Left ventricle myocardium inferior (tissue), 1 donor: Measurements from ENCODE around the gene PLEKHJ1. TPM values are rescaled to one million over a fixed set of nuclear protein-coding genes. Genes with fewer than 3 reads are reported as not detected.

Source experiments
- DNase-seq: peaks from one replicate; pipeline ENCODE4 v3.0.0-alpha.2; 2020
- H3K27ac ChIP-seq: fragments of 200-600 bp; replicated peaks from 2 replicates; pipeline ENCODE4 v1.8.0; 2021
- H3K27me3 ChIP-seq: fragments of 200-600 bp; 2 replicates; pipeline ENCODE4 v1.8.0; 2021; ENCODE audit warnings: low read depth
- H3K36me3 ChIP-seq: fragments of 200-600 bp; 2 replicates; pipeline ENCODE4 v1.8.0; 2021
- H3K4me1 ChIP-seq: fragments of 200-600 bp; 2 replicates; pipeline ENCODE4 v1.8.0; 2021
- H3K4me3 ChIP-seq: fragments of 200-600 bp; 2 replicates; pipeline ENCODE4 v1.8.0; 2021; ENCODE audit warnings: mild to moderate bottlenecking, moderate library complexity
- H3K9me3 ChIP-seq: fragments of 200-600 bp; replicated peaks from 2 replicates; pipeline ENCODE4 v1.8.0; 2021
- CTCF ChIP-seq: fragments of 200-600 bp; IDR thresholded peaks from 2 replicates; pipeline ENCODE4 v1.8.0; 2021; ENCODE audit warnings: antibody characterized with exemption, mild to moderate bottlenecking, borderline replicate concordance
- intact Hi-C: fragments of 100-400 bp; cut with micrococcal nuclease; formaldehyde crosslinking; loops from one replicate; pipeline ENCODE4 v1.11.0; 2022
- total RNA-seq: library from RNA; stranded (reverse); fragmentation: NEBNext Ultra II Directional; extraction: Animal tissue kit (Norgen Biotek cat#: 25700); gene quantifications from one replicate; pipeline ENCODE4 v1.2.1, GENCODE V29; 2021
- donor health status: DM: no; HTN: yes; CAD: no; lungs with severe emphysema.

Gene PLEKHJ1
- total RNA-seq, 1 donor from 2014 or later = 47.8 TPM

- H3K27ac ChIP-seq = no peak within 1 kb of the TSS
- intact Hi-C loops = no loop called here
- peaks cover 40% of the 10 kb centered on the region for H3K36me3 ChIP-seq
- TF ChIP-seq CTCF = no peak
- DNase-seq = no peak
- no peaks in the 10 kb centered on the region for H3K9me3 ChIP-seq
- peaks cover 61% of the 10 kb centered on the region for H3K4me1 ChIP-seq
- H3K27me3 ChIP-seq = peaks cover 53% of the 10 kb centered on the region
- H3K4me3 ChIP-seq = no peak within 1 kb of the TSS
Measured at GRCh38 chr19:2249010-2249866, 13.1 kb upstream of the PLEKHJ1 start, which contains the start of gene AMH. AMH (plus strand) TSS chr19:2249323; CDS start chr19:2249333, 10 bp downstream.

GRCh38 chr19:2248136-2249009 lies 12.2 kb upstream of the PLEKHJ1 start:
- Histone ChIP-seq H3K9me3 (no peaks in the 10 kb centered on the region), H3K27me3 (peaks cover 45% of the 10 kb centered on the region), H3K27ac (no peak overlapping the region), H3K4me1 (peaks cover 57% of the 10 kb centered on the region), H3K36me3 (peaks cover 48% of the 10 kb centered on the region), H3K4me3 (no peak overlapping the region)
- DNase-seq = no peak
- TF ChIP-seq CTCF = no peak
- intact Hi-C loops = no loop called here

- no peak for DNase-seq
- H3K4me1 ChIP-seq = peaks cover 56% of the 10 kb centered on the region
- H3K27me3 ChIP-seq = peaks cover 37% of the 10 kb centered on the region
- H3K27ac ChIP-seq = peak overlapping the region; percentile 48
- peaks cover 54% of the 10 kb centered on the region for H3K36me3 ChIP-seq
- intact Hi-C loops = no loop called here
- H3K4me3 ChIP-seq = no peak overlapping the region
- no peaks in the 10 kb centered on the region for H3K9me3 ChIP-seq
- no peak for TF ChIP-seq CTCF
Measured at GRCh38 chr19:2247433-2248101, 11.4 kb upstream of the PLEKHJ1 start.

GRCh38 chr19:2246801-2247361 lies 10.8 kb upstream of the PLEKHJ1 start:
- peaks cover 54% of the 10 kb centered on the region for H3K36me3 ChIP-seq
- no peak overlapping the region for H3K4me3 ChIP-seq
- peaks cover 30% of the 10 kb centered on the region for H3K27me3 ChIP-seq
- H3K9me3 ChIP-seq = no peaks in the 10 kb centered on the region
- no peak for TF ChIP-seq CTCF
- peak overlapping the region; percentile 48 for H3K27ac ChIP-seq
- intact Hi-C loops = no loop called here
- DNase-seq = peak; percentile 62
- H3K4me1 ChIP-seq = peaks cover 56% of the 10 kb centered on the region
